Activated T-helper 1 cell treated with anti-CD3 and anti-CD28 coated beads, Interleukin-2, amount 50 U/mL, for 16 hours (primary cell): Measurements from ENCODE around the gene MS4A10.
"Not testable (repeated sequence)": the region's sequence is repeated elsewhere in the genome, so short reads cannot be mapped to it uniquely, and the experiment has no call there.

Experiments
- DNase-seq, 2 donors: peaks; one replicate each; pipeline ENCODE4 v3.0.0-alpha.2; 2020; ENCODE audit warnings: low read depth in 1 of 2, low spot score in 1 of 2

The MS4A10 gene

GRCh38 chr11:60785136-60785535 is at the start of gene MS4A10:
TSS of gene MS4A10 (plus strand) at chr11:60785333. CDS start at chr11:60790336, 5,003 bp downstream.
- no peak for DNase-seq

DNA sequence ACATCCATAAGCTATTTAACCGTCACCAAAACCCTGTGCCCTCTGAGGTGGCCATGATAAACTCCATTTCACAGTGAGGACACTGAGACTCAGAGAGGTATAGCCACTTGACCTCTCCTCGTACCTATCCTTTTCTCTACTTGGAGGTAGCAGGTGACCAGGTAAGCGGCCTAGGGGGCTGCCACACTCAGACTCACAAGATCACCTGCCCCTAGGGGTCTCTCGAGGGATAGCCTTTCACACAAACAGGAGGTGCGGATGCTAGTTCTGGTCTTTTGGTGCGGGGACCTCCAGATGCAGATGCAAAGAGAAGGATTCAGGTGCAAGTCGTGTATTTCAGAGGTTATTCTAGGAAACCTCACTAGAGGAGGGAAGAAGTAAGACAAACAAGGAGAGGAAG is 46.0 kb upstream of the MS4A10 start:
- DNase-seq: no peak

DNA sequence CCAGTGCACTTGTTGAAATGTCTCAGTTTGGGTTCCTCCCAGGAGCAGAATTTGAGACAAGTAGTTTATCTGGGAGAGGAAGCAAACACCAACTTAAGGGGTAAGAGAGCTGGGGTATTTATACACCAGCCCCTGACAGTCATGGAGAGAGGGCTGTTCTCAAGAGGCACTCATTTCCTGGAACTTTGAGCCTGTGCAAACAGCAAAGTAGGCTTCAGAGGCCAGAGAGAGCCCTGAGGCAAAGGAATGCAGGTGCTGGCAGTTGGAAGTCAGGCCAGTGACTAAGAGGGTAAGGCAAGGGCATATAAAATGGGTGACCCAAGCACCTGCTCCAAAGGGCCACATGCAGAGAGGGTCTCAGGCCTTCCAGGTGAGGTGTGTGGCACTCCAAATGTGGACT is 44.6 kb upstream of the MS4A10 start:
- no peak for DNase-seq

DNA sequence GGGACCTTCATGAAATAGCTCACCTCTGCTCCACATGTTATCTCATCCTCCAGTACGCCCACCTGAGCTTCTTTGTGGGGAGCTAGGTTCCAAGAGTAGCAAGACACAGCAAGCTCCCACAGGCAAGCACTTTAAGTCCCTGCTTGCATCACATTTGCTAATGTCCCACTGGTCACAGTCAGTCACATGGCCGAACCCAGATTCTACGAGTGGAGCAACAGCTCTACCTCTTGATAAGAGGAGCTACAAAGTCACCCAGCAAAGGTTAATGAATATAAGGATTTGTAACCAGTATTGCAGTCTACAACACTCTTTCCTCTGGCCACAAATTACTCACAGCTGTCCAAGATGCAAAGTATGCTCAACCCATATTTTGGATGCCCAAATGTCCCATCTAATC is 43.7 kb upstream of the MS4A10 start:
- DNase-seq: no peak

- no peak for DNase-seq
These were observed 42.1 kb upstream of the MS4A10 start for GRCh38 chr11:60743058-60743457.

- no peak for DNase-seq
These were observed 41.0 kb upstream of the MS4A10 start for GRCh38 chr11:60744114-60744513.

DNA sequence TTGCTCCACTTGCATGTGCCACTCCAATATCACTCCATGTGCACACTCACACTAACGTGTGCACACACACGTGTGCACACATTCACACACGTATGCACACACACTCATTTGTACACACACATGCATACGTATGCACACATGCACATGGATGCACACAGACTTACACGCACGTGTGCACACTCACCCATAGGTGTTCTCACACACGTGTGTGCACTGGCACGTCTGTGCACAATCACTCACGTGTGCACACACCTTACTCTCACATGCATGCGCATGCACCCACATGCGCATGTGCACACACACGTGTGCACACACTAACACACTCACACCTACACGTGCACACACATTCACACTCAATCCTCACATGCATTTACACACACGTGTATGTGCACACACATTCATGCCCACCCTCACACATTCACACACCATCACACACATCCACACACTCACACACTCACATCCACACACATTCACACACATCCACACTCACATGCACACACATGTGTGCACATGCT is 37.7 kb upstream of the MS4A10 start:
- no peak for DNase-seq

DNA sequence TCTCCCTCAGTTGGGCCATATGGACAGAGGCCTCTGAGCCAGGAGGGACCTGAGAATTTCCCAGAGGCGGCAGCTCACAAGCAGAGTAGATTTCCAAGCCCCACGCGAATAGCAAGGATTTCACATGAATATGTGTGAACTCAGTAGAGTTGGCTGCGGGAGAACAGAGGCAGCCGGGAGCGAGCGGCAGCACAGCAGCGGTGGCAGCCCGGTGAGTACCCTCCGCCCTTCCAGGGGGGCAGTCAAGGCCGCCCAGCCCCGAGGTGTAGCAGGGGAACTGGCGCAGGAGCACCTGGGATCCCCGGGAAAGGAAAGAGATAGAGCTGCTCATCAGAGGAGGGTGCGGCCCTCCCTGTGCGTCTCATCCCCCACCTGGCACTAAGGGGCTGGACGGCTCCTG is 36.9 kb upstream of the MS4A10 start:
- no peak for DNase-seq

- no peak for DNase-seq
These were observed 36.3 kb upstream of the MS4A10 start for GRCh38 chr11:60748821-60749220.

GRCh38 chr11:60750911-60751310 is 34.2 kb upstream of the MS4A10 start:
- DNase-seq: no peak

GRCh38 chr11:60753309-60753708 is 31.8 kb upstream of the MS4A10 start:
- DNase-seq: no peak

- no peak for DNase-seq
These were observed 30.2 kb upstream of the MS4A10 start for GRCh38 chr11:60754887-60755286.

GRCh38 chr11:60756307-60757032 is 28.7 kb upstream of the MS4A10 start, which contains the start of gene MS4A15:
TSS of gene MS4A15 (plus strand) at chr11:60756867. CDS start at chr11:60763734, 6,867 bp downstream.
- no peak for DNase-seq

GRCh38 chr11:60757231-60757800 is 27.8 kb upstream of the MS4A10 start:
- no peak for DNase-seq

DNA sequence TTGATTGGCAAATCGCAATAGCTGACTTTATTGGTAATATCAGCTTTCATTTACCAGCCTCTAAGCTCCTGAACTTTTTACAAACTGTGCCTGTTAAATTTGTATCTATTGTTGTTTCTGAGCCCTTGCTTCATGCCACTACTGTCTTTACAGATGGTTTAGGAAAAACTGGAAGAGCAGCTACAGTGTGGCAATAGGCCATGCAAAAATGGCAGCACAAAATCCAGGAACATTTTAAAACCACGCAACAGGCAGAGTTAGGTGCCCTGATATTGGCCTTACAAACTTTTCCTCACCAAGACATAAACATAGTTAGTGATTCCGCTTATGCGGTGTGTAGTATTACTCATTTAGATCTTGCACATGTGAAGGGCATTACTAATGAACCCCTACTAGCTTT is 26.5 kb upstream of the MS4A10 start:
- not testable (repeated sequence) for DNase-seq

GRCh38 chr11:60759438-60760225 is 25.5 kb upstream of the MS4A10 start:
- DNase-seq: not testable (repeated sequence)

GRCh38 chr11:60761436-60762190 is 23.5 kb upstream of the MS4A10 start:
- DNase-seq: no peak

GRCh38 chr11:60762851-60763691 is 22.1 kb upstream of the MS4A10 start:
- no peak for DNase-seq

GRCh38 chr11:60763692-60764369 is 21.3 kb upstream of the MS4A10 start:
- DNase-seq: no peak

- DNase-seq: no peak
These were observed 20.3 kb upstream of the MS4A10 start for GRCh38 chr11:60764879-60765278.
